Limb (tissue), 2 donors: Measurements from ENCODE around the gene SOX10.

Experiments
- DNase-seq, 2 donors: peaks; one replicate each; pipeline ENCODE4 v3.0.0-alpha.2; 2016; ENCODE audit errors: extremely low spot score in 2 of 2

SOX10 gene

DNA sequence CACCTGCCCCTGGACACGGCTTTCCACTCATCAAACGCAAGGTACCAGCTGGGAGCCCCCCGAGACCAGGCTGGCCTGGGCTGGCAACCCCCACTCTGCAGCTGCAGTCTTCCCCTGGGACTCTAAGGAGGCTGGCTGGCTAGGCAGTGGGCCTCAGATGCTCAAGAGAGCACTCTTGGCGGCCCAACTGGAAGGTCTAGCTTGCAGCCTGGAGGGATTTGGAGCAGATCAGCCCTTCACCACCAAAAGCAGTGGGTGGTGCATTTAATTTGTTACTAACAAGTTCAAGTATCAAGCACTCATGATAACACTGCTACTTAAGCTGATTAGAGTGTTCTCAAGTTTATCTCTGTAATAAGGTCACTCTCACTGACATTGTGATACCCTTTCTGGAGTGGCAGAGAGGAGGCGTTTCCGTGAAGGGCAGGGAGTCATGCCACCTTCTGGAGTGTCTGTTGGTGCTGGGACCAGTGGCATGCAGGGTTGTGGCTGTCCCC lies 52.4 kb downstream of the SOX10 start:
- DNase-seq = no peak

DNA sequence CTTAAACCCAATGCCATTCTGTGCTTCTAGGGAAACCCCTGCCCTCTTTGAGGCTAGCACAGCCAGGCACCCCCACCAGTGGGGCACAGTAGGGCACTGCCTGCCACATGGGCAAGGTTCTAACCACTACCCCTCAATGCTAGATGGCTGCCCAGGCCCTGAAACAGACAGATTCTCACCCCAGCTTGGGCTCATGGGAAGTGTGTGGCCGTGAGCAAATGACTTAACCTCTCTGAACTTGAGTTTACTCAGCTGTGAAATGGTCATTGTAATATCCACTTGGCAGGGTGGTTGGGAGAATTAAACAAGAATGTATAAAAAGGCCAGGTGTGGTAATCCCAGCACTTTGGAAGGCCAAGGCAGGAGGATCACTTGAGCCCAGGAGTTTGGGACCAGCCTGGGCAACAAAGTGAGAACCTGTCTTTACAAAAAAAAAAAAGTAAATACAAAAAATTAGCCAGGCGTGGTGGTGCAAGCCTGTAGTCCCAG lies 53.4 kb downstream of the SOX10 start:
- DNase-seq = no peak

DNA sequence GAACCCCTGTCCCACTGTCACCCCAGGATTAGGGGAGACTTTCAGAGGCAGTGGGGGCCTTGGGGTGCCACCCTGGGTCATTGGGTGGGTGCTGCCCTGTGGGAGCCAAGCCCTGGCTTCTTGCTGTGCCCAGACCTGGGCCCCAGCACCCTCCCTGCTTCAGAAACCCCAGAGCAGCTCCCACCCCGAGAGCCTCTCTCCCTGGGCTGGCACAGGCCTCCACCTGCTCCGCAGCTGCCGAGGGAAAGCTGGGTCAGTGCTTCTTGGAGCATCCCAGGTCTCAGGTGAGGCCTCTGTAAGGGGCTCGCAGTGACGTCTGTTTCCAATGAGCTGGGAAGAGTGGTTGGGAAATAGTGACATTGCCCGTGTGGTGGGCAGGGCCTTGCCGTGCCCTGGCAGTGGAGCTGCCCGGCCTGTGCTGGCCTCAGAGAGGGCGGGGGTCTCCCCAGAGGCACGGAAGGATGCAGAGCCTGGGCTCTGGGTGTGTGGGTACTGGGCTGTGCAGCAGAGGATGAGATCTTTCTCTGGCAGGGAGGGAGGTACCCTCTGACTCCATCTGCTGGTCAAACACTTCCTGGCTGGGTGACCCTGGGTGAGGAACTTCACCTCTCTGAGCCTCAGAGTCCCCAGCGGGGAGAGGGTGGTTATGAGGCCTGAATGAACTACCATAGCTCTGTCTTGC lies 53.9 kb downstream of the SOX10 start:
- DNase-seq = no peak

DNA sequence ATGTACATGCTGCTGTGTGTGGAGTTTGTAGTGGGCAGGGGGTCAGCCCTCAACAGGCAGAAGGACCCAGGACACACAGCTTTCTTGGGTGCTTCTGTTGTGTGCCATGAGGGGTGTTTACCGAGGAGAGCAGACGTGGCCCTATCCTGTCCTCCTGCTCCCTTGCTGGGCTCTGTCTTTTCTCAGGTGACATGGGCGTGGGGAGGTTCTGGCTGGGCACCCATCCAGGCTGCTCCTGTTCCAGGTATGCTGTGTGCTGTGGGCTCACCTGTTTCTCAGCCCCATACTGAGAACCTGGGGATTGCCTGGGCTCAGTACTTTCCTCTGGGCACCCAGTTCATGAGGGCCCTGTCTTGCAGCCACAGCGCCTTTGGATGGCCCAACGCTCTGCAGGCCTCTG lies 55.0 kb downstream of the SOX10 start:
- DNase-seq = no peak

DNA sequence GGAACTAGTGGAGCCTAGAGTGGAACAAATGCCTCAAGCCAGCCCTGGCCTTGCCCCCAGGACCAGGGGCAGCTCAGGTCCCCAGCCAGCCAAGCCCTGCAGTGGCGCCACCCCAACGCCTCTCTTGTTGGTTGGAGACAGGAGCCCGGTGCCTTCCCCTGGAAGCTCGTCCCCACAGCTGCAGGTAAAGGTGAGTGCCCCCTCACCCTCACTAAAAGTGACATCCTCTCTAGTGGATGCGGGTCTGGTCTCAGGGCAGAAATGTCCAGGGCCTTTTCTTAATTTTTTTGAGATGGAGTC lies 56.8 kb downstream of the SOX10 start:
- DNase-seq = no peak

DNA sequence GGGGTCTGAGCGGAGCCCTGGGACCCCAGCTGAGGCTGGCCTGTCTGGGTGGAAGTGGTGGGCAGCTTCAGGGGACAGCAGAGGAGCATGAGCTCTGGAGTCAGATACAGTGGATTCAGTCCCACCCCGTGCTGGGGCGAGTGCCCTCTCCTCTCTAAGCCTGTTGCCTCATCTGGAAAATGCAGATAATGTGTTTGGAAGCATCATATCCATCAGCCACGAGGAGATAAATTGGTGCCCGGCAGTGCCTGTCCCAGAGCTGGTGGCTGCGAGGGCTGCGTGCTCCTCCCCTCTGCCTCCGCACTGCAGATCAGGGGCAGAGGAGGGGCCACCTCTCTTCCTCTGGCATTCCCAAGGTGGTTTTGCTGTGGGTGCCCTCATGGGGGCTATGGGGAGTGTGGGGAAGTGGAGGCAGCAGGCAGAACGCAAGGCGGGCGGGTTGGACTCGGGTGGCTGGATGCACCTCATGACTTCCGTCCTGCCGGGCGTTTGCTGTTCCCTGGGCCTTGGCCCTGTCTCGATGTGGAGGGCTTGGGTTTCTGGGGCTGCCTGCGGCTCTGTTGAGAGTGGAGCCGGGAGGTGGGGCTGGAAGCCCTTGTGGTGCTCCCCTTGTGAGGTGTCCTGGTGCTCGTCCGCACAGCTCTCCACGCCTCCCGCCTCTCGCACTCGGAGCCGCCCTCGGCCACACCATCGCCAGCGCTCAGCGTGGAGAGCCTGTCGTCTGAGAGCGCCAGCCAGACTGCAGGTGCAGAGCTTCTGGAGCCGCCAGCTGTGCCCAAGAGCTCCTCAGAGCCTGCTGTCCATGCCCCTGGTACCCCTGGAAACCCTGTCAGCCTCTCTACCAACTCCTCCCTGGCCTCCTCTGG lies 57.4 kb downstream of the SOX10 start:
- DNase-seq = no peak

DNA sequence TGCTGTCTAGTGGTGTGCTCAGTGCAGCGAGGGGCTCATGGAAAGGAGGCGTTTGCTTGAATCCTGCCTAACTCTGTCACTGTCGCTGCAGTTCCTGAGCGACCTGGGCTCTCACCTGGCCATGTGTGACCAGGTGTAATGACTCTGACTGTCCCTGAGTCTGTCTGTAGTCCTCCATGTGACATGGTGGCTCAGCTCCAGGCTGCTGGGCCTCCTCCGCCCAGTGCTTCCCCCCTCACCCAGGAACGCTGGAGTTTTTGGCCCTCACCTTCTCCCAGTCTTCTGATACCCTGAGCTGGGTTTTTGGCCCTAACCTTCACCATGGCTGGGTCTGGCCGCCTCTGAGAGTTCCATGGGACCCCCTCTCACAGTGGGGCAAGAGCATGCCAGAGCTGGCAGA lies 58.0 kb downstream of the SOX10 start:
- DNase-seq = no peak

DNA sequence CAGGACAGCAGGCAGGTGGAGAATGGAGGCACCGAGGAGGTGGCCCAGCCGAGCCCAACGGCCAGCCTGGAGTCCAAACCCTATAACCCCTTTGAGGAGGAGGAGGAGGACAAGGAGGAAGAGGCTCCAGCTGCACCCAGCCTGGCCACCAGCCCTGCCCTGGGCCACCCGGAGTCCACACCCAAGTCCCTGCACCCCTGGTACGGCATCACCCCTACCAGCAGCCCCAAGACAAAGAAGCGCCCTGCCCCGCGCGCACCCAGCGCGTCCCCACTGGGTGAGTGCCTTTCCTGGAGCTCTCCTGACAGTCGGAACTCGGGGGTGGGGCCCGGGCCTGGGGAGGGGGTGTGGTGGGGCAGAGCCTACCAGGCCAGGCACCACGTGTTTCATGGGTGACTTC lies 58.6 kb downstream of the SOX10 start:
- no peak for DNase-seq

DNA sequence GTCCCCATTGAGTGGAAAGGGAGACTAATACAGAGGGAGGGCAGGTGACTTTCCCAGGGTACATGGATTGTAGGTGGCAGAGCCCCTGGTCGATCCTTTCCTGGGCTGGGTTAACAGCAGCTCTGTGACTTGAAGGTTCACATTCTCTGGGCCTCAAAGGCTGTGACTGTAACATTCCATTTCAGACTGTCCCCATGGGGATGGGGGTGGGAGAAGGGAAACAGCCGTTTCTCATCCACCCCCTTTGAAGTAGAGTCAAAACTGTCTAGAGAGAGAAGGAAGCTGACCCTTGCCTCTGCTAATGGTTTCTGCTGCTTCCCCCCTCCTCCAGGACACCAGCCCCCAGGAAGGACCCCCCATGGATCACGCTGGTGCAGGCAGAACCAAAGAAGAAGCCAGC lies 59.0 kb downstream of the SOX10 start:
- DNase-seq = no peak

DNA sequence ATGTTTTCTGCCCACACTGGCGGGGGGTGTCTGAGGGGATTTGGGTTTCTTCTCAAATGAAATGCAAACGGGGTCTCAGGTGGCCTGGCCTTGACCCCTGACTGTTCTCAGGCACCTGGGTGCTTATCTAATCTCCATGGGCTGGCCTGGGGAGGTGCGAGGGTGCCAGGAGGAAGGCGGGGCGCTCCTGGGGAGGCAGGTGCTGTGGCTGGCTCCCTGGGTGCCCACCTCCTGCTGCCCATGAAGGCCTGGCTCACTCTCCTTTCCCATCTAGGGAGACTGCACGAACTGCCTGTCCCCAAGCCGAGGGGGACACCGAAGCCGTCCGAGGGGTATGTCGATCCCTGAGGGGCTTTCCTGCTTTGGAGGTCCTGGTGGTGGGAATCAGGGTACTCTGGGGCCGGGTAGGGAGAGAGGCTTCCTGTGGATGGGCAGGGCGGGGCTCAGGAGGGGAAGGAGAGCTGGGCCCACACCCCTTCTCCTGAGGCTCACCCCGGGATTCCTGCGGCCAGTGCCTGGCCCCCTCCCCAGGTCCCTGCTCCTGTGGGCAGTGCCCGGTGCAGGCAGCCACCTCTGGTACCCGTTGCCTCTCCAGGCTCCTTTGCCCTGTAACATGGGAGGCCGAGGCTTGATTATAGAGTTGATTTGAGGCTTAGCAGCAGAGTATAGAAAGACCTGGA lies 59.8 kb downstream of the SOX10 start:
- DNase-seq = no peak

DNA sequence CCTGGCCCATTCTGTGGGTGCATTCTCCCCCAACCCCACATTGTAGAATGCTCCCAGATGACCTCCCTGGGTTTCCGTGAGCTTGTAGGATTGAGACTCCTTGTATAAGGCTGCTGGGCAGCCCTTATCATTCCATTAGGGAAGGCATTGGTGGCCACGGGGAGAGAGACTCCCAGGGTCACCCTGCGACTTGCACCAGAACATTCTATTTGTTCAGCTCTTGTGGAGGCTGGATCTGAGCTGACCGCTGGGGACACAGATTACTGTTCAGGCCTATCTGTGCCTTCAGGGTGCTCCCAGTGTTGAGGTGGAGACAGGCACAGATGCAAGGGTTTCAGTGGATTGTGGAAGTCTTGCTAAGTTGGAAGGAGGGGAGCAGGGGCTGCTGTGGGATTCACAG lies 60.4 kb downstream of the SOX10 start:
- no peak for DNase-seq
